ENCODE results near the gene P2RY4.
"Not testable (repeated sequence)": the region's sequence is repeated elsewhere in the genome, so short reads cannot be mapped to it uniquely, and the experiment has no call there.

The P2RY4 gene

DNA sequence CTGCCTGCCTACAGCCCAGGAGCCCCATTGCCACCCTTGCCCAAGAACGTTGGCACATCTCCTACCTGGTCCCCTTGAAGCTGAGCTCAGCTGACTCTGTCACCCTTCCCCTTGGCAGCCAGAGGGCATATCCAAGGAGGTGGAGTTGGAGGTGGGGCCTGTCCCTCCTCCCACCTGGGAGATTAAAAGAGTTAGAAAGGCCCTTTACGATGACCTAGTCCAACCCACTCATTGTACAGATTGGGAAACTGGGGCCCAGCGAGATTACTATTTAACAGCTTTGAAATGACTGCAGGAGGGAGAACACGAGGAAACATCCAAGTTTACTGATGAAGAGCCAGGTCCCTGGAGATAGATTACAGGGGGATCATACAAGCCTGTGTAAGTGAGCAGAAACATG is at the start of gene P2RY4:
TSS of gene P2RY4 (minus strand) at position 101 of the 400 bp plus-strand sequence. CDS start 580 bp downstream, outside the sequence.
- DNase-seq, result no peak

DNA sequence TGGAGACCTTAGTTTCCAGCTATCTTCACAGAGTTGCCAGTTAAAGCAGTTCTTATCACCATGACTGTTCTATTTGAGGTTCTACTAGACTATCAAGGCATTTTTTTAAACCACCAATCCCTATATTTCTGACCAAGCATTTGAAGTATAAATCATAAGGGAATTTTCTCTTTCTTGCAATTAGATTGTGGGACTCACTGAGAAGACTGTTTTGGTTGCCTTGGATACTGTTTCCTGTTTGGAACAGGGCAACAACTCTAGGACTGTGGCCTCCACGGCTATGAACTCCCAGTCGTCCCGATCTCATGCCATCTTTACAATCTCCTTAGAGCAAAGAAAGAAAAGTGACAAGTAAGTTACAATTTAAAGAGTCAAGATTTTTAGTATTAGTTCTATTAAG is 41.7 kb upstream of the P2RY4 start:
- no peak for DNase-seq

GRCh38 chrX:70293621-70294020 is 33.6 kb upstream of the P2RY4 start:
- no peak for DNase-seq

DNA sequence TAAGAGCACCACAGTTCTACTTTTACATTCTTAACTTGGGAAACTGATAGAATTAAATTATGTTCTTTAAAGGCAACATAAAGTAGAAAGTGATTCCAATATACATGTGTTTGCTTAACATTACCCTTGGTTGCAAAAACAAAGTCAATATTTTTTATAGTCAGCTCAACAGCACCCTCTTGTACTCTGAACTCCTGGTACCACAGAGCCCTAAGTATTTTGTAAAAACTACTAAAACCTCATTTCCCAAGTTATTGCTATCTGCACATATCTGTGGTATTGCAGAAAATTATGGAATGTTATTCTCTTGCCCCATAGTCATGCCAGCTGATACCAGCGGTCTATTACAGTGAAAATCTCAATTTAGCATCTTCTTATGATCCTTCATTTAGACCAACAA is 32.8 kb upstream of the P2RY4 start:
- no peak for DNase-seq

DNA sequence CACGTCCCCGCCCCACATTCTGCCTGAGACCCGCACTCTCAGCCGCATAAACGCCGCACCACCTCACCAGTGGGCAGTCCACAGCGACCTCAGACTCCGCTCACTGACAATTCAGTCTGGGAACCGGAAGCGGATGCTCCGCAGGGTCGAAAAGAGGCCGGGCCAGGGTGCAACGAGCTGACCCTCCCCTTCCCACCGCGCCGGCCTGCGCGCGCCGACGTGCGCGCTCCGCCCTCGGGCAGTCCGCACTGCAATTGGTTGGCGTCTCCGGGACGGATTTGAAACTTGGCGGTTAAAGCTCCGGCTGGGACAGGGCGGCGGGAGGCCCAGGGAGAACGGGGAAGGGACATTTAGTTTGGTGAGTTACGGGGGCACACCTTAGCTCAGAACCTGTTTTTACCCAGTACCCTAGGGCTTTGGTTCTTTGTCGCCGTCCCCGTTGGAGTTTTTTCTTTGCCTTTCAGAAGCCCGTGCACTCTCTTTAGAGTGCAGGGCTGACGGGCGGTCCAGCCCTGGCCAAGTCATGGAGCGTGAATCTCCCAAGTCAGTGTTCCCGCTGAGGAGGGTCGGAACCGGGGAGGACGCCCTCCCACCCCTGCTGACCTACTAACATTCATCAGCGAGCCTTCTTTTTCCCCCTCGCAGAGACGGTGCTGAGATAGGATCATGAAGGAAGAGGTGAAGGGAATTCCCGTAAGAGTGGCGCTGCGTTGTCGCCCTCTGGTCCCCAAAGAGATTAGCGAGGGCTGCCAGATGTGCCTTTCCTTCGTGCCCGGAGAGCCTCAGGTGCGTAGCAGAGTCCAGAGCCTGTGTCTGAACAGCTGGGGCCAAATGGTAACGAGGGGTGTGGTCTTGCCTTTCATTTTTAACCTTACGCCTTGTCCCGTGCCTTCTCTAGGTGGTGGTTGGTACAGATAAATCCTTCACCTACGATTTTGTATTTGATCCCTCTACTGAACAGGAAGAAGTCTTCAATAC is 30.1 kb upstream of the P2RY4 start, which contains the start of the genes KIF4A and PDZD11:
TSS of gene KIF4A (plus strand) at position 312 of the 978 bp plus-strand sequence. CDS start at position 667, 355 bp downstream.
TSS of gene PDZD11 (minus strand) at position 135 of the 978 bp plus-strand sequence. CDS start 586 bp downstream, outside the sequence.
- DNase-seq, result peak; percentile 92

DNA sequence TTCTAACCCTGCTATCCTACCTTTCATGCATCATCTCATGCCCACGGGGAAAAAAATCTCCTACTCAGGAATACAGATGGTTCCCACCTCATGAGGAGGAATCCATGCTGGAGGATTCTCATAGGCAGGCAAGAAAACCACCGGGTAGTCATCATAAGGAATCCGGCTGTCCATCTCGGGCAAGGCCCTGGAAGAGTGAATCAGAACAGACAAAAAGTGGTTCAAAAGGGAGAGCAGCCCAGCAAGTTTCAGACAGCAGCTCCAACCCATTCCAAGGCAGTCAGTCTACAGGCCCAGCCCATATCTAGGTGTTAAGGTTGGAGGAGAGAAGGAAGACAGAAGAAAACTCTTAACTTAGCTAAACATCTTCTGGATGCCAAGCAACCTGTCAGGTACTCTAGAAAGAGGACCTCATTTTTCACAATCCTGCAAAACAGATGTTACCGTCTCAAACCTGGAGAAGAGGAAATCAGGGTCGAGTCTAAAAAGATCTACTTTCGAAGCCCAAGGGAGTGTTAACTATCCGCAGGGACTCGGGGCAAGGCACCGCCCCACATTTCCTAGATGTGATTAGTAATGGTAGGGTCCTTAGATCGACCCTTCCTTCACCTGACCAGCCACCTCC is 29.3 kb upstream of the P2RY4 start:
- no peak for DNase-seq

- no peak for DNase-seq
These were observed 21.9 kb upstream of the P2RY4 start, which contains the start of gene RAB41 for GRCh38 chrX:70281951-70282350. Gene RAB41 (plus strand): TSS chrX:70282172. CDS start chrX:70282218, 46 bp downstream.

DNA sequence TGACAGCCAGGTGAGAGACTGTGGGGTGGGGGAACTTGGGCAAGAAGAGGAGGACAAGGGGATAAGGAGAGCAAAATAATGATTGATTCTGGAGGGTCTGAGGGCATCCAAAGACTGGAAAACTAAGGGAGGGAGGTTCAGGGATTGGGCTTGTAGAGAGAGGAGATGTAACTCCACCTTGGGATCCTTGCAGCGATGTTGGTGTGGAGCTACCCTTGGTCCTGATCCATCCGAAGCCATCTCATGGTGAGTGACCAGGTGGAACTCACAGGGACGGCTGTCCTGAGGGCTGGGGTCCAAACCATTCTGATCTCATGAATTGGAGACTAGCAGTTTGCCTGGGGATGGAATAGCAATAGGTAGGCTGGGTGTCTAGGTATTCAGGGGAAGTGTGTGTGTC is 20.6 kb upstream of the P2RY4 start:
- no peak for DNase-seq

DNA sequence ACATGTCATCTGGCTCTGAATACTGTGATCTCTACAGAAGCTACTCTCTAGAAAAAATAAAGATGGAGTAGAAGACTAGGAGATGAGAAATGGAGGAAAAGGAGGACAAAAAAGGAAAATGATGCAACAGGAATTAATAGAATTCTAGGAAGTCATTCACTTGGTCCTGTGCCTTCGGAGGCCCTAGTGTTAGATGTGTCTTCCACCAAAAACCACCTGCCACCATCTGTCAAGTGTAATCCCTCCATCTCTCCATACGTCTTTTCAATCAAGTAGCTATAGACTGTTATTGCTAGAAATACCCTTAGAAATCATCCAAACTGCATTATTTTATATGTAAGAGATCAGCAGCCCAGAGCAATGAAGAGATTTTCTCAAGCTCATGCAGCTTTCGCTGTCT is 19.1 kb upstream of the P2RY4 start:
- DNase-seq, result no peak

DNA sequence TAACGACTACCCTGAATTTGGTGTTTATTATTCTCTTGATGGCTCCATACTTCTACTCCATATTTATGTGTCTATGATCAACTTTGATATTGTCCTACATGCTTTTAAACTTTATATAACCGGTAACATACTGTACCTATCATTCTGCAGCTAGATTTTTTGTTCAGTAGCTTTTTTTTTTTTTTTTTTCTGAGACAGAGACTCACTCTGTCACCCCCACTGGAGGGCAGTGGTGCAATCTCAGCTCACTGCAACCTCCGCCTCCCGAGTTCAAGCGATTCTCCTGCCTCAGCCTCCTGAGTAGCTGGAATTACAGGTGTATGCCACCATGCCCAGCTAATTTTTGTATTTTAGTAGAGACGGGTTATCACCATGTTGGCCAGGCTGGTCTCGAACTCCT is 14.0 kb upstream of the P2RY4 start:
- DNase-seq, result not testable (repeated sequence)

GRCh38 chrX:70268034-70268433 is 8.0 kb upstream of the P2RY4 start, which contains the start of gene ARR3:
Gene ARR3 (plus strand): TSS chrX:70268334. CDS start chrX:70269386, 1,052 bp downstream.
- no peak for DNase-seq

- no peak for DNase-seq
These were observed 4.8 kb upstream of the P2RY4 start for GRCh38 chrX:70264784-70265183.

DNA sequence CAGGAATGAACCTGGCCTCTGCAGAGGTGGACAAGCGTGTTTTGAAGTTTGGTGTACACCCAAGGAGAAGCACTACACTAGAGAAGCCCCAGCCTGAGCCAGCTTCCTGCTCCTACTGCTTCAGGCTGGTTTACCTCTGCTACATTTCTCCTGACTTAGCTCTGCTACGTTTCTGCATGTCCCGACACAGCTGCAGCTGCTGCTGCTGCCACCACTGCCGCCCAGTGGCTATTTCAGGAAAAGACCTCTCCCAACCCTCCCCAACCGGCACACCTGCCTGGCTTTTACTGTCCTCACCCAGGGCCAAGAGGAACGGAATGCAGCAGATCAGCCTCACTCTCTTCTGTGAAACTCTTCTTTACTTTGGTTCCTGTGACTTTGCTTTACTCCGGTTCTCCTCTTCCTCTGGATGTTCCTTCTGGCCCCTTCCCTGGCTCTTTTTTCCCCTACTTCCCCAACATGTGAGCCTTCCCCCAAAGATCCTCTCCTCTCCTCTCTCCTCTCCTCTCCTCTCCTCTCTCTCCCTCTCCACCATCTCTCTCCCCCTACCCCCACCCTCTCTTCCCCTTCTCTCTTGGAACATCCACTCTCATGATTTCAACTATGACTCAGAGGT is 3.1 kb upstream of the P2RY4 start:
- DNase-seq, result no peak

DNA sequence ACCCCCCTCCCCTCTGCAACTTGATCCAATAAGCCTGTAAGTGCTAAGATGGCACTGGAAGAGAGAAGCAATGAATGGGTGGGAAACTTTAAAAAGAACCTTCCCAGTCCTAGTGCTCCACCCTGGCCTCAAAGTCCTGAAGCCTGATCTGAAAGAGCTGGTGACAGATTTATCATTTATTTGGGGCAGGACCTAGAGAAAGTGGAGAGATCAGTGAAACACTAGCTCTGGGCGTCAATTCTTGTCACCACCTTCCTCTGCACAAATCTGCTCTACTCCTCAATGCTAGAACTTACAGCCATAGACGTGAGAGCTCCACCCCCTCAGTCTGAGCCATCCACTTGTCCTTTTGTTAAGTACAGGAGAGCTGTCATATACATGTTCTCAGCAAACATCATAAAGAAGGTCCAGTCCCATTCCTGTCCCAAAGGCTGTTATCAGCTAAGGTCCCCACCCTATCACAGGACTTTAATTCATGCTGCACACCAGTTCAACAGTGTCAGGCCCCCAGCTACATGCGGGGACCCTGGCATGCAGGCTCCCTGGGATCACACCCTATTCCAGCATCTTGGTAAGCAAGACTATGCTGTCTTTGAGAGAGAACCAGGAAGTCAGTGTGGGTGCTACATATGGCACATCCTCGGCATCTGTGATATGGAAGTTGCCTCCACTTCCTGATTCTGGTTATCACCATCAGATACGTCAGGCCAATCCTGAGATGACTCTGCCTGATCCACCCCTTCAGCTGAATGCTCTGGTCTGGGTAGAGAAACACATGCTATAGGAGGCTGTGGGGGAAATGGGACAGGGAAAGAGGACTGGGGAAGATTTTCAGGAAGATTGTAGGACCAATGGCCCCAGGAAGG is 2.3 kb downstream of the P2RY4 start:
- no peak for DNase-seq

GRCh38 chrX:70255452-70255851 is 4.6 kb downstream of the P2RY4 start:
- no peak for DNase-seq

DNA sequence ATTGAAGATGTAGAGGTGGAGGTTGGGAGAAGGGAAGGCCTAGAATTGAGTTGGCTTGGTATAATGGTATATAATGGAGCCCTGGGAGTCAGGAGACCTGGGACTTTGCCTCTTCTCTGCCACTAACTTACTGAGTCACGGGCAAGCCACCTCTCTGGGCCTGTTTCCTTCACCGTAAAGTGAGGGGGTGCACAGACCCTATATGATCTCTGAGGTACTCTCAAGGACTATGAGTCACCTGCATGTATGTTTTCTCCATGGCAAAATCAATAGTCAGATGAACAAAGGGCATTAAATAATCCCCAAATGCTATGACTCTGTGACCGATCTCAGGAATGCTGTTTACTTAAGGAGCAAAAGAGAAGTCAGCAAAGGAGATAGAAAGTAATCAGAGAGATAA is 5.1 kb downstream of the P2RY4 start:
- no peak for DNase-seq

DNA sequence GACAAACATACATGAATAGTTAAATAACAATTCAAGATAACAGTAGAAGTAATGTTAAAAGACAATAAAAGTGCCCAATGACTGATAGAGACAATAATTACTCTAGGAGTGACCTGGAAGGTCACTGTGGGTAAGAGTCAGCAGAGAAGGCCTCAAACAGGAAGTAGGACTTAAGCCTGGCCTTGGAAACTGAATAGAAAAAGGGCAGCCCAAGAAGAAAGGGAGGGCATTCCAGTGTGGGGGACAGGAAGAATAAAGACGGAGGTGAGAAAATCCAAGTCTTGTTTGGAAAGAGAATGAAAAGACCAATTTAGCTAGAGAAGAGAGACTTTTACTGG is 6.0 kb downstream of the P2RY4 start:
- no peak for DNase-seq

- DNase-seq, result no peak
These were observed 6.5 kb downstream of the P2RY4 start for GRCh38 chrX:70253377-70254062.

DNA sequence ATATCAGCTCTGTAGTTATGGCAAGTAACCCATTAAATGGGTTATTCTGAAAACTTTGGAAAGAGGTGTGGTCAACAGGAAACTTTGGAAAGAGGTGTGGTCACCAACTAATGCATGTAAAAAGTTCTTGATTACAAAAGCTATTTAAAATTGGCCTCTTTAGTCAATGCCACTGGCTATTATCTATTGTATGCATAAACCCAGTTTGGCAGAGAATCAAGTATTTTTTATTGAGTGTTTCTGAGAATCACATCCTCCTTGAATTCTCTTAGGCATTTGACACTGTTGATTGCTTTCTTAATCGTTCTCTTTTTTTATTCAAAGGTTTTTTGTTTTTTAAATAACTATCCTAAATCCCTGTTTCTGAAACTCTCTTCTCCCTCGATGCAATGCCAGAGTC is 7.5 kb downstream of the P2RY4 start:
- no peak for DNase-seq

- DNase-seq, result no peak
These were observed 12.8 kb downstream of the P2RY4 start for GRCh38 chrX:70247252-70247651.

- DNase-seq, result no peak
These were observed 15.1 kb downstream of the P2RY4 start for GRCh38 chrX:70244881-70245280.

GRCh38 chrX:70243601-70244000 is 16.4 kb downstream of the P2RY4 start:
- DNase-seq, result not testable (repeated sequence)

All from femur (tissue), 1 donor.